Brain microvascular endothelial cell (primary cell): ENCODE results near the gene BBS9.
A peak's percentile ranks its signal among the peaks of the same experiment; 100 is the strongest.

Experiments
- DNase-seq: peaks from one replicate; pipeline ENCODE4 v3.0.0-alpha.2; 2020
- H3K27ac ChIP-seq: fragments of 250-450 bp; sonication (Bioruptor Pico); 2 replicates; pipeline ENCODE4 v1.5.1; 2020; ENCODE audit warnings: mild to moderate bottlenecking, moderate library complexity
- H3K27me3 ChIP-seq: fragments of 250-450 bp; sonication (Bioruptor Pico); replicated peaks from 2 replicates; pipeline ENCODE4 v1.5.1; 2020; ENCODE audit warnings: mild to moderate bottlenecking
- H3K36me3 ChIP-seq: fragments of 250-450 bp; sonication (Bioruptor Pico); replicated peaks from 2 replicates; pipeline ENCODE4 v1.5.1; 2020; ENCODE audit warnings: mild to moderate bottlenecking
- H3K4me3 ChIP-seq: 2 replicates; pipeline ENCODE4 v1.5.1; 2011; ENCODE audit warnings: low read depth, mild to moderate bottlenecking, control low read depth, low read length, moderate library complexity
- in situ Hi-C: cut with HindIII; loops from 2 replicates; pipeline ENCODE4 v1.10.0; 2017; ENCODE audit warnings: low sequenced_read_pairs, low pct_ligation_motif_present
- TF ChIP-seq, protein P1 (sequence below): IDR thresholded peaks from 2 replicates; pipeline ENCODE4 v1.5.1; 2011; ENCODE audit warnings: low read depth, mild to moderate bottlenecking, moderate library complexity, low read length, control low read depth, inconsistent platforms; ENCODE audit errors: missing control alignments

Gene BBS9

DNA sequence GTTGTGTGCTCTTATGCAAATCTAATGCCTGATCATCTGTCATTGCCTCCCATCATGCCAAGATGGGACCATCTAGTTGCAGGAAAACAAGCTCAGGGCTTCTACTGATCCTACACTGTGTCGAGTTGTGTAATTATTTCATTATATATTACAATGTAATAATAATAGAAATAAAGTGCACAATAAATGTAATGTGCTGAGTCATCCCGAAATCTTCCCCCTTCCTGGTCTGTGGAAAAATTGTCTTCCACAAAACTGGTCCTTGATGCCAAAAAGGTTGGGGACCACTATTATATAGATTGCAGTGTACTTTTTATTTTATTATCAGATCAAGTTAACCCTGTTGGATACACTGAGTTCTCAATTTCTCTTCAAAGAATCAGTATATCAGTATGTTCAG is 50.2 kb downstream of the BBS9 start:
- no peak overlapping the region for H3K4me3 ChIP-seq
- H3K36me3 ChIP-seq = no peaks in the 10 kb centered on the region
- H3K27me3 ChIP-seq = no peaks in the 10 kb centered on the region
- in situ Hi-C loops = no loop called here
- DNase-seq = no peak
- TF ChIP-seq, protein P1, sequence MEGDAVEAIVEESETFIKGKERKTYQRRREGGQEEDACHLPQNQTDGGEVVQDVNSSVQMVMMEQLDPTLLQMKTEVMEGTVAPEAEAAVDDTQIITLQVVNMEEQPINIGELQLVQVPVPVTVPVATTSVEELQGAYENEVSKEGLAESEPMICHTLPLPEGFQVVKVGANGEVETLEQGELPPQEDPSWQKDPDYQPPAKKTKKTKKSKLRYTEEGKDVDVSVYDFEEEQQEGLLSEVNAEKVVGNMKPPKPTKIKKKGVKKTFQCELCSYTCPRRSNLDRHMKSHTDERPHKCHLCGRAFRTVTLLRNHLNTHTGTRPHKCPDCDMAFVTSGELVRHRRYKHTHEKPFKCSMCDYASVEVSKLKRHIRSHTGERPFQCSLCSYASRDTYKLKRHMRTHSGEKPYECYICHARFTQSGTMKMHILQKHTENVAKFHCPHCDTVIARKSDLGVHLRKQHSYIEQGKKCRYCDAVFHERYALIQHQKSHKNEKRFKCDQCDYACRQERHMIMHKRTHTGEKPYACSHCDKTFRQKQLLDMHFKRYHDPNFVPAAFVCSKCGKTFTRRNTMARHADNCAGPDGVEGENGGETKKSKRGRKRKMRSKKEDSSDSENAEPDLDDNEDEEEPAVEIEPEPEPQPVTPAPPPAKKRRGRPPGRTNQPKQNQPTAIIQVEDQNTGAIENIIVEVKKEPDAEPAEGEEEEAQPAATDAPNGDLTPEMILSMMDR = no peak
- H3K27ac ChIP-seq = no peak overlapping the region

DNA sequence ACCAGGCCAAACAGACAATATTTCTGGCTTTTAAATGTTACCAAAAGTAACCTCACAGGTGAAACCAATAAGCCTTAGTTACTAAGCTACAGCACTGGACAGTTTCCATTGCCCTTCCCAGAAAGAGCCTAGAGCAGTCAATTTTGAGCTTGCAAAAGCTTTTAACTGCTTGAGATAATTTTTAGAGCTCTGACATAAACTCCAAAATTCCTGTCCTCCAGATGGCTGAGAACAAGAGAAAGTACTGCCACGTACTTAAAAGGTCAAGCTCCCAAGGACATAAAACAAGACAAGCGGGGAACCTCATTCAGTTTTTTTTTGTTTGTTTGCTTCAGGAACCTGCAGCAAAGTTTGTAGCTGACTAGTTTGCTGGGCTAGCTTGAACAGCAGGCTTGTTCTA is 54.1 kb downstream of the BBS9 start:
- TF ChIP-seq, protein P1 = no peak
- no peaks in the 10 kb centered on the region for H3K36me3 ChIP-seq
- no peaks in the 10 kb centered on the region for H3K27me3 ChIP-seq
- no peak for DNase-seq
- in situ Hi-C loops = no loop called here
- H3K27ac ChIP-seq = no peak overlapping the region
- H3K4me3 ChIP-seq = no peak overlapping the region

DNA sequence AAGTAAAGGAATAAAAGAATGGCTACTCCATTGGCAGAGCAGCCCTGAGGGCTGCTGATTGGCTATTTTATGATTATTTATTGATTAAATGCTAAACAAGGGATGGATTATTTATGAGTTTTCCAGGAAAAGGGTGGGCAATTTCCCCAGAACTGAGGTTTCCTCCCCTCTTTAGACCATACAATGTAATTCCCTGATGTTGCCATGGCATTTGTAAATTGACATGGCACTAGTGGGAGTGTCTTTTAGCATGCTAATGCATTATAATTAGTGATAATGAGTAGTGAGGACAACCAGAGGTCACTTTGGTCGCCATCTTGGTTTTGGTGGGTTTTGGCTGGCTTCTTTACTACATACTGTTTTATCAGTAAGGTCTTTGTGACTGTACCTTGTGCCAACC is 55.5 kb downstream of the BBS9 start:
- H3K27ac ChIP-seq = no peak overlapping the region
- H3K27me3 ChIP-seq = no peaks in the 10 kb centered on the region
- no peak for DNase-seq
- H3K4me3 ChIP-seq = no peak overlapping the region
- H3K36me3 ChIP-seq = no peaks in the 10 kb centered on the region
- in situ Hi-C loops = no loop called here
- TF ChIP-seq, protein P1 = no peak

DNA sequence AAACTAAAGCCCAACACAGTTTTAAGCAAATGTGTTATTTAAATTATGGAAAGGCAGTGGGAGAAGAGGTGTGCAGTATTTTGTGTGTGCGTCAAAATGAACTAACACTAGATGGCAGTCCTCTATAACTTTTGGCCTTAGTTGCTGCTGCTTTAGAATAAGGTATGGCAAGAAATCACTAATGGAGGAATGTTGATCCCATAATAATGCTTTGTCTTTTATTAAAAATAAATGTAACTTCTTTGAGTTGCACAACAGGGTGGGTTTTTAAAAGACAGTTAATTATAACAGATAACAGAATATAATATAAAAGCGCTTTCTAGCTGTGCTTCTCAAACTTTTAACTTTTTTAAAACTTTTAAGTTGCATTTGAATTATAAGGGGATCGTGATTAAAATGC is 56.4 kb downstream of the BBS9 start:
- Histone ChIP-seq H3K4me3 (no peak overlapping the region), H3K36me3 (no peaks in the 10 kb centered on the region), H3K27me3 (no peaks in the 10 kb centered on the region), H3K27ac (no peak overlapping the region)
- DNase-seq = peak; percentile 46
- in situ Hi-C loops = no loop called here
- TF ChIP-seq, protein P1 = peak; percentile 65

DNA sequence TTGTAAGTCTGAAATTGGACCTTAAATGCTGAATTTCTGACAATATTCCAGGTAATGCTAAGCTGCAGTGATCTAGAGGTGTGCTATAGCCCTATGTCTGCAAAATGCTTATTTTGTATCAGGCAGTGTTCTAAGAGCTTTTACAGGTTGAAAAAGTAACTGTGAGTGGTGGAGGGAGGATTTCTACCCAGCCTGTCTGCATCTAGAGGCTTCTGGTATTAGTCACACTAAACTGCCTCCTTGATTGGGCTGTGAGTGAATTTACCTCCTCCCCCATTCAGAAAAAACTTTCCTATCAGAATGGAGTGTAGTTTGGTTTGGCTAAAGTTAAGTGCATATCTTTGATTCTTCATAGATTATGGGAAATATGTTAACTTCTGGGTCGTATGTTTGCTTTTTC is 56.8 kb downstream of the BBS9 start:
- Histone ChIP-seq H3K36me3 (no peaks in the 10 kb centered on the region), H3K27me3 (no peaks in the 10 kb centered on the region), H3K27ac (no peak overlapping the region), H3K4me3 (no peak overlapping the region)
- TF ChIP-seq, protein P1 = no peak
- in situ Hi-C loops = no loop called here
- peak; percentile 70 for DNase-seq

DNA sequence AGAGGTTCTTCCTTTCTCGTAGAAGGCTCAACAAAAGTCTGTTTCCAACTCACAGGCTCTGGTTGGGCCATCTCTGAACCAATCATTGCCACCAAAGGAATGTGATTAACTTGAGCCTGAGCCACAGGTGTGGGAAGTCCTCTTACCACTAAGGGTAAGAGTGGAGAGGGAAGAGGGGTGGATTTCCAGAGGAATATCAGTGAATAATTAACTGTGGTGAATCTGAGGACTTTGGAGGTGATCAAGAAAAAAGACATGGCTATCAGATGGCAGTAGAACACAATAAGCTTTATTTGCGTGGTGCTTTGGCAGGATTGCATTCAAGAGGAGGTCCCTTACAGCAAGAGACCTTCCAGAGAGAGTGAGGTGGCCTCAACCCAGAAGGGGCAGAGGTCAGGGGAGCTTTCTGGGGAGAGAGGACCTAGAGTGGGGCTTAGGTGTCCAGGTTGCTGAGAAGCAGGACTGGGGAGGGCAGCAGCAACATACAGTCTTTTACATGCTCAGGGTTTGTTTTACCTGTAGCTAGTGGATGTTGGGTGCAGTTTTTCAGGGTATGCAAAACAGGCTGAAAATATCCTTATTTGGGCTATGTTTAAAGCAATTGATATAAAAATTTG is 61.4 kb downstream of the BBS9 start:
- DNase-seq = no peak
- no peak overlapping the region for H3K4me3 ChIP-seq
- TF ChIP-seq, protein P1 = no peak
- in situ Hi-C loops = no loop called here
- no peaks in the 10 kb centered on the region for H3K27me3 ChIP-seq
- no peaks in the 10 kb centered on the region for H3K36me3 ChIP-seq
- no peak overlapping the region for H3K27ac ChIP-seq
